T47D (cell line): Measurements from ENCODE around the gene HUNK.
A peak's percentile ranks its signal among the peaks of the same experiment; 100 is the strongest.

Source experiments
- DNase-seq, 2 experiments: peaks; one replicate each; pipeline versions ENCODE4 v3.0.0 to v3.0.0-alpha.2; 2011 to 2012; ENCODE audit warnings: low read depth in 1 of 2, low spot score in 1 of 2
- JUND ChIP-seq: IDR thresholded peaks from 2 replicates; pipeline ENCODE4 v1.6.1; 2012; ENCODE audit warnings: low read depth
- in situ Hi-C: cut with HindIII; loops from 2 replicates; pipeline ENCODE4 v1.10.0; 2016; ENCODE audit warnings: low sequenced_read_pairs, low pct_unique_long_range_greater_than_20kb

HUNK gene

GRCh38 chr21:31872452-31873274, at the start of gene HUNK:
TSS of gene HUNK (plus strand) at chr21:31873020. CDS start at chr21:31873675, 655 bp downstream.
- in situ Hi-C loops, result no loop called here
- no peak for TF ChIP-seq JUND
- peak; percentile 73 to 80 for DNase-seq

- no peak for DNase-seq
- TF ChIP-seq JUND, result no peak
- in situ Hi-C loops, result no loop called here
These were observed 42.9 kb upstream of the HUNK start for GRCh38 chr21:31829736-31830472.

GRCh38 chr21:31830701-31831100, 42.1 kb upstream of the HUNK start:
- no peak for TF ChIP-seq JUND
- in situ Hi-C loops, result no loop called here
- DNase-seq, result no peak

GRCh38 chr21:31837041-31837440, 35.8 kb upstream of the HUNK start:
- in situ Hi-C loops, result no loop called here
- no peak for TF ChIP-seq JUND
- DNase-seq, result no peak

- in situ Hi-C loops, result no loop called here
- no peak for TF ChIP-seq JUND
- DNase-seq, result no peak
These were observed 35.0 kb upstream of the HUNK start for GRCh38 chr21:31837618-31838390.

GRCh38 chr21:31838586-31839355, 34.0 kb upstream of the HUNK start:
- TF ChIP-seq JUND, result no peak
- in situ Hi-C loops, result no loop called here
- DNase-seq, result no peak

GRCh38 chr21:31844206-31844605, 28.6 kb upstream of the HUNK start:
- no peak for DNase-seq
- no peak for TF ChIP-seq JUND
- in situ Hi-C loops, result no loop called here

- TF ChIP-seq JUND, result no peak
- no peak for DNase-seq
- in situ Hi-C loops, result no loop called here
These were observed 27.6 kb upstream of the HUNK start for GRCh38 chr21:31845151-31845729.

- no peak for DNase-seq
- no peak for TF ChIP-seq JUND
- in situ Hi-C loops, result no loop called here
These were observed 26.1 kb upstream of the HUNK start for GRCh38 chr21:31846690-31847089.

GRCh38 chr21:31847761-31848160, 25.1 kb upstream of the HUNK start:
- in situ Hi-C loops, result no loop called here
- DNase-seq, result no peak
- TF ChIP-seq JUND, result no peak

GRCh38 chr21:31848326-31848985, 24.4 kb upstream of the HUNK start:
- in situ Hi-C loops, result no loop called here
- no peak for DNase-seq
- TF ChIP-seq JUND, result no peak
